Fibroblast of lung (primary cell): ENCODE data around the gene STARD10. TPM values are rescaled to one million over a fixed set of nuclear protein-coding genes. Genes with fewer than 3 reads are reported as not detected.
A peak's percentile ranks its signal among the peaks of the same experiment; 100 is the strongest.

ENCODE experiments used
- DNase-seq, 2 donors: peaks; one replicate each; pipeline versions ENCODE4 v3.0.0 to v3.0.0-alpha.2; 2010; ENCODE audit warnings: low read depth in 2 of 2
- H2AFZ ChIP-seq: 2 replicates; pipeline ENCODE4 v1.5.1; 2012; ENCODE audit warnings: low read length, control low read depth, inconsistent platforms
- H3K27ac ChIP-seq: 2 replicates; pipeline ENCODE4 v1.5.1; 2011; ENCODE audit warnings: low read length, control low read depth; ENCODE audit not compliant: insufficient read depth
- H3K27me3 ChIP-seq: 2 replicates; pipeline ENCODE4 v1.5.1; 2011; ENCODE audit warnings: mild to moderate bottlenecking, low read length; ENCODE audit not compliant: control insufficient read depth, insufficient read depth
- H3K36me3 ChIP-seq: 2 replicates; pipeline ENCODE4 v1.5.1; 2011; ENCODE audit warnings: low read length; ENCODE audit not compliant: control insufficient read depth, insufficient read depth
- H3K4me1 ChIP-seq: 2 replicates; pipeline ENCODE4 v1.5.1; 2011; ENCODE audit warnings: low read length; ENCODE audit not compliant: control insufficient read depth, insufficient read depth; ENCODE audit errors: extremely low read depth
- H3K4me2 ChIP-seq: 2 replicates; pipeline ENCODE4 v1.5.1; 2011; ENCODE audit warnings: low read length, control low read depth; ENCODE audit not compliant: insufficient read depth; ENCODE audit errors: extremely low read depth
- H3K4me3 ChIP-seq, 4 experiments: fragments of 200-600 bp in 1 of 4; sonication (generic) in 1 of 4; replicated peaks in 1 of 4; 2 replicates each; pipeline ENCODE4 v1.5.1; 2011 to 2016; ENCODE audit warnings: low read length in 4 of 4, low read depth in 3 of 4, mild to moderate bottlenecking in 3 of 4, control low read depth in 2 of 4, inconsistent platforms in 1 of 4, mixed read lengths in 1 of 4; ENCODE audit not compliant: insufficient read depth in 1 of 4; ENCODE audit errors: control extremely low read depth in 1 of 4
- H3K79me2 ChIP-seq: 2 replicates; pipeline ENCODE4 v1.5.1; 2012; ENCODE audit warnings: mild to moderate bottlenecking, low read length, inconsistent platforms; ENCODE audit not compliant: control insufficient read depth, insufficient read depth
- H3K9ac ChIP-seq: 2 replicates; pipeline ENCODE4 v1.5.1; 2011; ENCODE audit warnings: mild to moderate bottlenecking, low read length, control low read depth; ENCODE audit not compliant: insufficient read depth
- H3K9me3 ChIP-seq: 2 replicates; pipeline ENCODE4 v1.5.1; 2012; ENCODE audit warnings: low read depth, low read length; ENCODE audit not compliant: control insufficient read depth, insufficient read depth
- H4K20me1 ChIP-seq: 2 replicates; pipeline ENCODE4 v1.5.1; 2011; ENCODE audit warnings: low read length; ENCODE audit not compliant: control insufficient read depth, insufficient read depth; ENCODE audit errors: extremely low read depth
- EZH2 ChIP-seq: IDR thresholded peaks from 2 replicates; pipeline ENCODE4 v1.5.1; 2012; ENCODE audit warnings: low read length, control low read depth, mild to moderate bottlenecking; ENCODE audit errors: missing control alignments
- polyA plus RNA-seq, 2 donors: library from polyadenylated mRNA; depleted of rRNA in 1 of 2; stranded (reverse) in 1 of 2; unstranded in 1 of 2; fragments of >200 nt; gene quantifications; 2 replicates each; pipeline ENCODE4 v1.2.1, GENCODE V29; 2011 to 2012; ENCODE audit warnings: missing spikeins in 1 of 2
- total RNA-seq: library from RNA; depleted of rRNA; stranded (reverse); fragments of >200 nt; gene quantifications from 2 replicates; pipeline ENCODE4 v1.2.1, GENCODE V29; 2014
- TF ChIP-seq, protein P1 (sequence below), 2 donors: IDR thresholded peaks in 1 of 2; conservative IDR thresholded peaks in 1 of 2; 1 replicate in 1 of 2; 2 replicates in 1 of 2; pipeline ENCODE4 v1.5.1; 2011 to 2012; ENCODE audit warnings: low read length in 2 of 2, control low read depth in 1 of 2, inconsistent platforms in 1 of 2, low read depth in 1 of 2, mild to moderate bottlenecking in 1 of 2

The STARD10 gene
- total and polyA plus RNA-seq, 2 donors (not counting 1 experiment from before 2014, with no cell fraction given): 20.7 to 32.0 TPM

DNA sequence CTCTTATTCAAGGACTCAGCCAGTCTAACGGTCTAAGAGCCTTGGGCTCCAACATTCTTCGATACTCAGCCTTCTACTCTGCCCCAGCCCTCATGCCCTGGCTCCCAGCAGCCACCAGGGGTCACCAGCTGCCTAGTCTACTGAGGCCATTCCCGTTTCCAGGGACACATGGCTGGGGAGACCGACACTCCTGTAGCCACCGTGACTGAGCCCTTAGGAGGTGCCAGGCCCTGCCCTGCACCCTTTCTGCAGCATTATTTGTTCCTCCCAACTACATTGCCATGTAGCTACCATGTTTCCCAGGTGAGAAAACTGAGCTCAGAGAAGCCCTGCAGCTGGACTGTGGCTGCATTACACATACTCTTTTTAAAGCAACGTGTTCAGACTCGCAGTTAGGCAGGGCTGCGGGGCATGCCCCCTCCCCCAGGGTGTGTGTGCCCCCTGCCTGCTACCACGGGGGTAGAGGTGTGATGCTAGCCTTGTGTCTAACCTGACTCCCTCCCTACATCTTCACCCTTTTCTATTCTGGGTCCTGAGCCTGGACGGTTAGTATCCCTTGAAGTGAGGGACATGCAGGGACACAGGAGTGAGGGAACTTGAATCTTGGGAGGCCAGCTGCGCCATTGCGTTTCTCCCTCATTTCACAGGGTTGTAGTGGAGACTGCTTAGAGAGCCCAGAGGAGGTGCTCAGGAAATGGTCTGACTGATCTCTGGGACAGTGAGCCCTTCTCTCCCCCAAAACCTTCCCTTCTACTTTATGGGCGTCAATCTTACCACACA, 37.9 kb upstream of the STARD10 start:
- no peak overlapping the region for H3K4me3 ChIP-seq
- H3K9ac ChIP-seq: no peak overlapping the region
- H3K36me3 ChIP-seq: no peaks in the 10 kb centered on the region
- no peaks in the 10 kb centered on the region for H4K20me1 ChIP-seq
- H3K4me1 ChIP-seq: peaks cover 24% of the 10 kb centered on the region
- H3K4me2 ChIP-seq: no peak overlapping the region
- H3K79me2 ChIP-seq: no peaks in the 10 kb centered on the region
- no peak for TF ChIP-seq EZH2
- TF ChIP-seq, protein P1, sequence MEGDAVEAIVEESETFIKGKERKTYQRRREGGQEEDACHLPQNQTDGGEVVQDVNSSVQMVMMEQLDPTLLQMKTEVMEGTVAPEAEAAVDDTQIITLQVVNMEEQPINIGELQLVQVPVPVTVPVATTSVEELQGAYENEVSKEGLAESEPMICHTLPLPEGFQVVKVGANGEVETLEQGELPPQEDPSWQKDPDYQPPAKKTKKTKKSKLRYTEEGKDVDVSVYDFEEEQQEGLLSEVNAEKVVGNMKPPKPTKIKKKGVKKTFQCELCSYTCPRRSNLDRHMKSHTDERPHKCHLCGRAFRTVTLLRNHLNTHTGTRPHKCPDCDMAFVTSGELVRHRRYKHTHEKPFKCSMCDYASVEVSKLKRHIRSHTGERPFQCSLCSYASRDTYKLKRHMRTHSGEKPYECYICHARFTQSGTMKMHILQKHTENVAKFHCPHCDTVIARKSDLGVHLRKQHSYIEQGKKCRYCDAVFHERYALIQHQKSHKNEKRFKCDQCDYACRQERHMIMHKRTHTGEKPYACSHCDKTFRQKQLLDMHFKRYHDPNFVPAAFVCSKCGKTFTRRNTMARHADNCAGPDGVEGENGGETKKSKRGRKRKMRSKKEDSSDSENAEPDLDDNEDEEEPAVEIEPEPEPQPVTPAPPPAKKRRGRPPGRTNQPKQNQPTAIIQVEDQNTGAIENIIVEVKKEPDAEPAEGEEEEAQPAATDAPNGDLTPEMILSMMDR (conservative IDR thresholded peaks at IDR 0.05 in 1 of 2, IDR thresholded peaks at IDR 0.05 in 1 of 2; ENCODE audit: low read depth in 1 of 2, low read length in 2 of 2): peak; percentile 97
- no peaks in the 10 kb centered on the region for H3K9me3 ChIP-seq
- no peaks in the 10 kb centered on the region for H3K27me3 ChIP-seq
- H2AFZ ChIP-seq: no peak overlapping the region
- peak; percentile 54 to 77 for DNase-seq
- no peak overlapping the region for H3K27ac ChIP-seq

GRCh38 chr11:72829884-72830533, 36.2 kb upstream of the STARD10 start:
- H3K79me2 ChIP-seq: no peaks in the 10 kb centered on the region
- H3K4me2 ChIP-seq: no peak overlapping the region
- no peaks in the 10 kb centered on the region for H4K20me1 ChIP-seq
- no peaks in the 10 kb centered on the region for H3K9me3 ChIP-seq
- H3K27me3 ChIP-seq: no peaks in the 10 kb centered on the region
- H3K36me3 ChIP-seq: no peaks in the 10 kb centered on the region
- H3K27ac ChIP-seq: no peak overlapping the region
- no peak for DNase-seq
- no peak overlapping the region for H2AFZ ChIP-seq
- H3K4me1 ChIP-seq: peaks cover 15% of the 10 kb centered on the region
- no peak overlapping the region for H3K9ac ChIP-seq
- TF ChIP-seq EZH2: no peak
- TF ChIP-seq, protein P1 (conservative IDR thresholded peaks at IDR 0.05 in 1 of 2, IDR thresholded peaks at IDR 0.05 in 1 of 2; ENCODE audit: low read depth in 1 of 2, low read length in 2 of 2): no peak
- no peak overlapping the region for H3K4me3 ChIP-seq

DNA sequence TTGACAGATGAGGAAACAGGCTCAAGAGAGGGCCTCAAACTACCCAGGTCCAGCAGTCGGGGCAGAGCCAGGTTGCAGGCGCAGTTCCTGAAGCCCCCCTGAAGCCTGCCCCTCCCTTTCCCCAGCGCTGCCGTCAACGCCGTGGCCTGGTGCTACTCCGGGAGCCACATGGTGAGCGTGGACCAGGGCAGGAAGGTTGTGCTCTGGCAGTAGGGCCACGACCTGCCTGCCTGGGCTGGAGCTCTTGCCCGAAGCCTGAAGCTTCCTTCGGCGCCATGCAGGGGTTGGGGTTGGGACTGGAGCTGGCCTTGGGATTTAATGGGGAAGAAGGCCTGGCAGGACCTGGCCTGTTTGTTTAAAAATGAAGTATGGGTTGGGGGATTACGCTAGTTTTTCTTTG, 35.3 kb upstream of the STARD10 start:
- Histone ChIP-seq H3K9me3 (no peaks in the 10 kb centered on the region), H3K9ac (no peak overlapping the region), H3K4me3 (no peak overlapping the region), H2AFZ (no peak overlapping the region), H3K27ac (no peak overlapping the region), H3K4me1 (peaks cover 10% of the 10 kb centered on the region), H3K79me2 (no peaks in the 10 kb centered on the region), H4K20me1 (no peaks in the 10 kb centered on the region), H3K27me3 (no peaks in the 10 kb centered on the region), H3K36me3 (no peaks in the 10 kb centered on the region), H3K4me2 (no peak overlapping the region)
- no peak for TF ChIP-seq EZH2
- TF ChIP-seq, protein P1 (conservative IDR thresholded peaks at IDR 0.05 in 1 of 2, IDR thresholded peaks at IDR 0.05 in 1 of 2; ENCODE audit: low read depth in 1 of 2, low read length in 2 of 2): no peak
- DNase-seq: no peak
